NCI-H1048 (cell line): ENCODE data around the gene THADA.
"Not testable (repeated sequence)": the region's sequence is repeated elsewhere in the genome, so short reads cannot be mapped to it uniquely, and the experiment has no call there.

ENCODE experiments used
- DNase-seq: peaks from one replicate; lab custom pipeline; 2025; lab: John Stamatoyannopoulos, UW

The THADA gene

GRCh38 chr2:43465234-43465633, 130.6 kb downstream of the THADA start:
- no peak for DNase-seq

DNA sequence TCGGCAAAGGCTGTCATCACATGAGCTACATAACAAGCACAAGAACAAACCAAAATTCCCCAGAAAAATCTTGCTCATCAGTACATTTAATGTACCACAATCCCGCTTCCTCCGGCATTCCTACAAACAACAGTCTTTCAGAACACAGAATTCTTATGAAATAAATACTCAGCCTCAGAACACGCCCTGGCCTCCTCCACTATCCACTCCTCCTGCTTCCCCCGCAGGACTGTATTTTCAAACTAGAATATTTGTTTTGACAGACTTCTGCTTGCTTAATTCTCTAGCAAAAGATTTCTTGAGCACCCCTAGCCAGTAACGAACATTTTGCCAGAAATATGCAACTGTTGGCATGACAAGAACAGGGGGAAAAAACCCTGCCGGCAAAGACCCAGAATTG, 131.2 kb downstream of the THADA start:
- DNase-seq, result no peak

DNA sequence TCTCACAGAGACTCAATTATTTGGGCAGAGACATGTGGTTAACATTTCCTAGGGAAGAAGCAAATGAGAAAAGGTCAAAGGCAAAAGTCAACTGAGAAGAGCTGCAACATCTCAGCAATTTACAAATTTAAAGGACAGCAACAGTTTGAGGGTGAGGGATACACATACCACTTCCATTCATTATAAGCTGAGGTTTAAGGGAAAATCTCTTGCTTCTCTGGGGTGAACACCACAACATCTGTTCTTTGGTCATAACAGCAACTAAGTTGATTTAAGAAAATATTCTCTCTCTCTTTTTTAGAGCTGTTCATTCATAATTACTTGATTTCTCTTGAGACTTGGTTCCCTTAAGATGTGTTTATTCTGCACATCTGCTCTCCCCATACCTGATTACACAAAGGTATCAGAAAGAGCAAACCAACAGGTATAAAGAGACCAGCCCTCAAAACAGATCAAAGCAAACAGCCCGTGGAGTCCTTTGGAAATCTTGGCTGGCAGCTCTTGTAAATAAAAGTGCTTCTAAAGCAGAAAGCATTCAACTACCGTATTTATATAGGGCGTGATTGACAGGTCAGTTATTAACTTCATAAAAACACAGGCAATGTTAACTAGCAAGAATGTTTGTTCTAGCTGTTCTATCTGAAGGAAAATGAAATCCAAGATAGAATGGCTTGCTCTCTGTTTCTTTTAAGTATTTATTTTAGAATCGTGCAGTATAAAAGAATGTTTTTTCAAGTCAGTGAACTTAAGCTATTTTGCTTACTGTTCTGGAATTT, 132.8 kb downstream of the THADA start:
- no peak for DNase-seq

DNA sequence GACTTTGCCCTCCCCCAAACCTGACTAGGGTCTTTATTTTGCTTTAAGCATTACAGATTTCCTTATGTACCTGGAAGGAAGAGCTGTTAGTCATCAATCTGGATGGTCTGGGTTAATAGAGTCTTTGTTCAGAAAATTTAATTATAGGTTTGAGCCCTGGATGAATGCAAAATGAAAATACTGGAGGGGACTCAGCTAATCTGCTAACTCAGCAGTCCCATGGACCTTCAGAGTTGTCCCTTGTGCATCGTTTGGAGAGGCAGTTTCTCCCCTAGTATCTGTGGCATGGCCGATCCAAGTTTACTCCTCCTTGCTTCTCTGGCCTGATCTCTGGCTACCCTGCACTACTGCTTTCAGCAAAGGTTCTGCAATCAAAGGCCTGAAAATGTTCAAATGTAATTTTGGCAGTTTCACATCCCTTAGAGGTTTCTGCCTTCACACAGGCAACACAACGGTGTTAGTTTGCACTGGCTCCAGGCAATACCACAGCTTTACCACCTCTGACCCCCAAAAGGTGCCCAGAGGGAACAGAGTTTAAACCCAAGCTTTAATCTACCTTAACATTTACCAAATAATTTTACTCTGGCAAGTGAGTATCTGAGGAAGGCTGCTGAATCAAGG, 134.3 kb downstream of the THADA start:
- DNase-seq, result peak; percentile 27

DNA sequence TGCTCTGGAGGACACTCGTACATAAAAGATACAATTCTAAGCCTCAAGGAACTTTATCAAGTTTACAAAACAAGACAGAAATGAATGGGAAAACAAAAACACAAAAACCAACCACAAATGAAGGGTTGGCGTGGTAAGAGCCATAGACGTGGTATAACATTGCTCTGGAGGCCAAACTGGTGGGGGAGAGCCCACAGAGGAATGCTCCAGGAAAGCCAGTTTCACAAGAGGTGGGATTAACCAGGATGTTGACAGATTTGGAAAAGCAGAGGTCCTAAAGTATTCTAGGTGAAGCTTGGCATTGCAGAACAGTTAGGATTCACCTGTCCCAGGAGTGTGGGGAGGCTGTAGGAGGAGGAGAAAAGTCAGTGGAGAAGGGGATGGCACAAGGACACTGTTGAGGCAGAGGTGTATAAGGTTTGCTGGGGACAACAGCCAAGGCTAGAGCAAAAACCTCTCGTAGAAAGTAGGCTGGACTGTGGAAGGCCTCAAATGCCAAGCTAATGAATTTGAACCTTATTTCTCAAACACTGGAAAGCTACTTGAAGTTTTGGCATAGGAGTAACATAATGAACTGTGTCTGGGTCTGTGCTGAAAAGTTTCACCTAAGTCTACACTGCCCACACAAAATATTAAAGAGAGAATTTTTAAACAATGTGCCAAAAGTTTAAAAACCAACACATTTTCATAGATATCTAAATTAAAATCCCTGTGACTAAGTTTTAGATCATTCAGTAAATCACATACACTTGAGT, 135.1 kb downstream of the THADA start:
- DNase-seq, result no peak

GRCh38 chr2:43460174-43460546, 135.7 kb downstream of the THADA start:
- DNase-seq, result no peak

DNA sequence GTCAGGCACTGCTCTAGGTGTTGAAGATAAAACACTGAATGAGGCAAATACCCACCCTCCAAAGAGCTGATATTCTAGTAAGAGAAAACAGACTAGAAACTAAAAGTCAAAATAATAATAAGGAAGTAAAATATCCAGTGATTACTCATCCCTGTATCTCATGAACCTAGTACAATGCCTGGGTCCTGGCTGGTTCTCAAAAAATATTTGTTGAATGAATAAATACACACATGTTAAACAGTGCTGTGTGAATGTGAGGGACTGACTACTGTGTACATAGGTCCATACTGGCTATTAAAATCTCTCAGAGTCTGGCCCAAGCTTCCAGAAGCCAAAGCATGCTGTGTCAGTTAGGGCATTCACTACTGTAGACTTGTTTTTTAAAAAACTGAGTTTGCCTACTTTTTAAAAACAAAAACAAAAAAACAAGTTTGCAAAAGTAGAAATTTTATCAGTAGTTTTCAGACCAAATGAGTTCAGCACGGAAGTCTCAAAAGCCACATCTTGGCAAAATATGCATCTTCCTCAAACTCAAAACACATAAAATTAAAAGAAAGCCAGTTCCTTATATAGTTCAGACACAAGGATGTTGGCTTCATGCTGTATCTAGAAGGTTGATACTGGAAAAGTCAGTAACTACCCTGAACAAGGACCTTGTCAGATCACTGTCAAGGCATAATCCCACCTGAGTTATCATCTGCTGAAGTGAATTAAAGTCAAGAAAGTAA, 136.2 kb downstream of the THADA start:
- no peak for DNase-seq

DNA sequence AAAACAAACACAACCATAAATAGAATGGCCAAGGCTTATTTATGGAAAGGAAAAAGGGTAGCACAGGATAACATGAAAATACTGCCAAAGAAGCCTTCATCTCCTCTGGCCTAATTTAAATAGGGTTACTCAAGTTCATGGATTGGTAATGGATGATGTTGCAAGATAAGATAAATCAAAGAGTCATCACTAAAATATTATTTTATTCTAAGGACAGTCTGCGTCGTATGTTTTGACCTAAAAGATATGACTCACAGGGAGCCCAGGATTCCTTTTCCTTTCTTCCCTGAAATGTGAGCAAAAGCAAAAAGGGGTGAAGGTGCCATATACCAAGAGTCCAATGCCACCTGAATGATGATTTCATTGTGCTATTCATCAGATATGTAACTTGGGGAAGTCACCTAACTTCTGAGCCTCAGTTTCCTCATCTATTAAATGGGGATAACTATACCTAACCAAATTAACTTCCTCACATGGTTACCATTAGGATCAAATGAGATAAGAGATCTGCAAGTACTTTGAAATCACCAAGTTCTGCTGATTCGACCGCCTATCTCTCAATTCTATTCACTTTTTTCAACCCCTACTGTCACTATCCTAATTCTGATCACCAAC, 137.7 kb downstream of the THADA start:
- DNase-seq, result no peak

- DNase-seq, result no peak
These were observed 139.9 kb downstream of the THADA start for GRCh38 chr2:43455731-43456642.

DNA sequence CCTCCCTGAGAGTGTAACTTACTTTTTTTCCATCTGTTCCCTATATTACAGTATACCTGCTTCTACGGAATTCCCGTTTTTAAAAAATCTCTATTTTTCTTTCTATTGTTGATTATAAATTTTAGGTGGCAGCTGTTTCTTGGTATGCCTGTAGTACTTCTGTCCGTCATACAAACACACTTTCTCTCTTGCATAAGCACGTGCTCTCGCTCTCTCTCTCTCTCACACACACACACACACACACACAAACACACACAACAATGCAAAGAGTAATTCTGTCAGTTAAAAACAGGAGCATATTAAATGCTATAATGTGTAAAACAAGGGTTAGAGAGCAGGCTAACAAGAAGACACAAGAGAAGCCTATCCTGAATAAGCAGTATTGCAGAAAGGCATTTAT, 140.5 kb downstream of the THADA start:
- no peak for DNase-seq

DNA sequence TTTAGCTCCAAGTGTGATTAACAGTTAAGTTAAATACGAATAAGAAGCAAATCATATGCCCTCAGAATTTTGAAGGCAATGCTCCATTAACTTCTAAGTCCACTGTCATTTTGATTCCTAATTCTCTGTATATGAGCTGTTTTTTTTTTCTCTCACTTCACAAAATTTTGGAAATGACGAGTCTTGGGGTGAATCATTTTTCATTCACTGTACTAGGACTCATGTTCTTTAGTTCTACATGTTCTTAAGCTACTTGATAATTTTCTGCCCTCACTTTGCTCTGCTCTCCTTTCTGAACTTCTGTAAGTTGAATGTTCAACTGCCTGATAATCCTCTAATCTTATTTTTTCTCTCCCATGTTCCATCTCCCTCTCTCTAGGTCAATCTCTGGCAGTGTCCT, 141.0 kb downstream of the THADA start:
- no peak for DNase-seq

- no peak for DNase-seq
These were observed 142.4 kb downstream of the THADA start for GRCh38 chr2:43453179-43454170.

- DNase-seq, result no peak
These were observed 143.5 kb downstream of the THADA start for GRCh38 chr2:43452318-43452731.

DNA sequence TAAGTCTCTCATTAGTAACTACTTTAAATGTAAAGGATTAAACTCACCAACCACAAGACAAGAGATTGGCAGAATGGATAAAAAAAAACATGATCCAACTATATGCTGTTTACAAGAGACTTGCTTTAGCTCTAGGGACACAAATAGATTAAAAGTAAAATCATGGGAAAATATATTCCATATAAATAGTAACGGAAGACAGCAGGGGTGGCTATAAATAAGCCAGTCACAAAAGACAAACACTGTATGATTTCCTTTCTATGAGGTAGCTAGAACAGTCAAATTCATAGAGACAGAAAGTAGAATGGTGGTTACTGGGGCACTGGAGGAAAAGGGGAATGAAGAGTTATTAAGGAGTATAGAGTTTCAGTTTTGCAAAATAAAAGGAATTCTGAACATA, 145.2 kb downstream of the THADA start:
- no peak for DNase-seq

- DNase-seq, result no peak
These were observed 147.1 kb downstream of the THADA start for GRCh38 chr2:43448822-43449110.

DNA sequence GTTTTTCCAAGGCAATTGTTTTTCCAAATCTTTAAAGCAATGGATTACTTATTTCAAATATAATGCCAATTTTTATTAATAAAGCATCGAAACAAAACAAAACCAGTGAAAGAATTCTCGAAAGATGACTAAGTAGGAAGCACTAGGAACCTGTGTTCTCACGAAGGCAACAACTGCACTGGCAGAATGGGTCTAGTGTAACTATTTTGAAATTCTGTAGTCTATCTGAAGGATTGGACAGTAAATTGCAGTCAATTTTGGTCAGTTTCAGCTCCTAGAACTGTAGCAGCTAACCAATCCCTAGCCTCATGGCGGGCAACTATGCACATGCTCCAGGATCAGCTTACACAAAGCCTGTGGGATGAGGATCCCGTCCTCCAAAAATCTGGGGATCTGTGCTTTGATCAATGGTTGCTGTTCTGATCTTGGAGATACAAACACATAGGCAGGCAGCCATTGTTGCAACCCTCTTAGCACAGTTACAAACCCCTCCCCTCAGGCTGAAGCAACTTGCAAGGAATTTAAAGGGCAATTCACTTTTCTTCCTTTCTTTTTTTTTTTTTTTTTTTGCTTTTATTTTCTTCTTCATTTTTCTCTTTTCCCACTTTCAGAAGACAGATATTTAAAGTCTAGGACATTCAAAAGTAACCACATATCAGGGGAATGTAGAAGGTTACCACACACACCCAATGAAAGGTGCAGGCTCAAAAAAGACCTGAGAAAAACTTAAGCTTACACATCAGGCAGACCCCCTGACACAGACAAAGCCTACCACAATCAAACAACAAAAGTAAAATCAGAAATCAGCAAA, 147.6 kb downstream of the THADA start:
- DNase-seq, result no peak

DNA sequence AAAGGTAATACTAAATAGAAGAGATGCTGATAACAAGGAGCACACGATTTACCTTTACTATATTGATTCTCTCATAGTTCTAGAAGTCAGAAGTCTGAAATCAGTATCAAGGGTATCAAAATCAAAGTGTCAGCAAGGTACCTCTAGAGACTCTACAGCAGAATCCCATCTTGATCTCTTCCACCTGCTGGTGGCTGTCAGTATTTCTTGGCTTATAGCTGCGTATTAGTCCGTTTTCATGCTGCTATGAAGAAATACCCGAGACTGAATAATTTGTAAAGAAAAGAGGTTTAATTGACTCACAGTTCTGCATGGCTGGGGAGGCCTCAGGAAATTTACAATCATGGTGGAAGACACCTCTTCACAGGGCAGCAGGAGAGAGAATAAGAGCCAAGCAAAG, 149.1 kb downstream of the THADA start:
- DNase-seq, result not testable (repeated sequence)

DNA sequence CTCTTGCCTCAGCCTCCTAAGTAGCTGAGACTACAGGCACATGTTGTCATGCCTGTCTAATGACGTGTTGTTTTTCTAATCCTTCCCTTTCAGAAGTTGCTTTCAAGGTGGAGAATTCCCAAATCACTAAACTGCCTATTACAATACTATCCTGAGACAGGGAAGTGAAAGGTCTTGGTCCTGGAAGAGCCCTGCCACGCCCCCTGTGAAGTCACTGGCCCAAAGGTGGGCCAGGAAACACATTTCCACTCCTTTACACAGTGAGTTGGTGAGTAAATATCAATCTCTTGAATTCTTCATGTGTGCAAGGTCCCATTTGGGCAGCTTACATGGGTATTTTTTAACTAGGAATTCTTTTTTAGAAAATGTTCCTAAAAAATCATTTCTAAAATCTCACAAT, 150.1 kb downstream of the THADA start:
- no peak for DNase-seq
